Measurements from ENCODE around the gene IER5L.
"Not testable (repeated sequence)": the region's sequence is repeated elsewhere in the genome, so short reads cannot be mapped to it uniquely, and the experiment has no call there.

IER5L gene

GRCh38 chr9:129178568-129179382 is 714 bp upstream of the IER5L start:
- no peak for DNase-seq

- DNase-seq: no peak
These were observed 644 bp downstream of the IER5L start for GRCh38 chr9:129177443-129177790.

- DNase-seq: peak; percentile 62
These were observed 1.2 kb downstream of the IER5L start for GRCh38 chr9:129176701-129177442.

- peak; percentile 94 for DNase-seq
These were observed 2.0 kb downstream of the IER5L start for GRCh38 chr9:129175825-129176633.

- DNase-seq: no peak
These were observed 2.6 kb downstream of the IER5L start for GRCh38 chr9:129175515-129175824.

- peak; percentile 86 for DNase-seq
These were observed 3.1 kb downstream of the IER5L start for GRCh38 chr9:129174724-129175514.

- peak; percentile 94 for DNase-seq
These were observed 3.8 kb downstream of the IER5L start for GRCh38 chr9:129174102-129174723.

- DNase-seq: no peak
These were observed 4.6 kb downstream of the IER5L start for GRCh38 chr9:129173296-129174101.

- DNase-seq: no peak
These were observed 5.2 kb downstream of the IER5L start for GRCh38 chr9:129172816-129173215.

- no peak for DNase-seq
These were observed 5.9 kb downstream of the IER5L start for GRCh38 chr9:129171993-129172751.

GRCh38 chr9:129170229-129170628 is 7.8 kb downstream of the IER5L start:
- no peak for DNase-seq

GRCh38 chr9:129166623-129167557 is 11.2 kb downstream of the IER5L start:
- DNase-seq: peak; percentile 78

- no peak for DNase-seq
These were observed 12.9 kb downstream of the IER5L start for GRCh38 chr9:129165198-129165597.

- DNase-seq: peak; percentile 85
These were observed 13.7 kb downstream of the IER5L start for GRCh38 chr9:129164246-129164930.

GRCh38 chr9:129163753-129164152 is 14.3 kb downstream of the IER5L start:
- no peak for DNase-seq

GRCh38 chr9:129163198-129163670 is 14.8 kb downstream of the IER5L start:
- not testable (repeated sequence) for DNase-seq

- DNase-seq: no peak
These were observed 15.4 kb downstream of the IER5L start for GRCh38 chr9:129162497-129163197.

- DNase-seq: no peak
These were observed 16.6 kb downstream of the IER5L start for GRCh38 chr9:129161534-129161837.

All from femur (tissue), 1 donor.